ENCODE measurements around the gene TAC4. TPM values are rescaled to one million over a fixed set of nuclear protein-coding genes. Genes with fewer than 3 reads are reported as not detected.
A peak's percentile ranks its signal among the peaks of the same experiment; 100 is the strongest.

TAC4 gene
- total RNA-seq, 4 donors from 2014 or later: not detected

DNA sequence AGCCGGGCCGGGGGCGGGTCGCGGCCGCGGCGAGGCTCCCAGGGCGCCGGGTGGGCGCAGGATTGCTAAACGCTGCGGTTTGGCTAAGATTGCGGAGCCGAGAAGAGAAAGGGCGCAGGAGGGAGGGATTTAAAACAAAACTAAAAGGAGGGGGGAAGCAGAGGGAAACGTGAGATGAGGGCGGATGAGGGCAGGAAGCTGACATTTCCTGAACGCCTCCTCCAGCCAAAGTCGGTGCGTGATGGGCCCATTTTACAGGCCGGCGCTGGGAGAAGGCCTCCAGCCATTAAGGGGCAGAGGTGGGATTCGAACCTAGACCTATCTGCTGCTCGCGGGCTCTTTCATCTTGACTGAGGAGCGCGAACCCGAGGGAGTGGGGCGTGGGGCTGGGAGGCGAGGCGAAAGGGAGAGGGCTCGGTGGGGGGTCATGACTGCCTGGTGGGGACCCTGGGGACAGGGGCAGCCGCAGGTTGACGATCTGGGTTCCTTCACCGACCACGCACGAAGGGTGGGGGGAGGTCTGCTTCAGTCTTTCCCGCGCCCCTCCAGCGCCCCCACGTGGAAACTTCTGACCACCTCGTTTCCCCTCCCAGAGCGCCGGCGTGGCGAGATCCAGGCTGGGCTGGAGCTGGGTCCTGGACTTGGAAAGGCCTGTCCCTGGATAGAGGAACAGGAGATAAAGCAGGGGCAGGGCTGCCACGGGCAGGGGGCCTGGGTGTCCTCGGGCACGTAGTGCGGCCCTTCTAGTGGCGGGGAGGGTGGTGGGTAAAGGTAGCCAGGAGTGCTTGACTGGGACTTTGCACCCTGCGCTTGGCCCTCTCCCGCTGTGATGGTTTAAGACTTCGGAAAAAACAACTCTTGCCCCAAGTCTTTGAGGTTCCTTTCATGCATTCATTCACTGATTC, 3.8 kb upstream of the TAC4 start:
- TF ChIP-seq, protein P1, sequence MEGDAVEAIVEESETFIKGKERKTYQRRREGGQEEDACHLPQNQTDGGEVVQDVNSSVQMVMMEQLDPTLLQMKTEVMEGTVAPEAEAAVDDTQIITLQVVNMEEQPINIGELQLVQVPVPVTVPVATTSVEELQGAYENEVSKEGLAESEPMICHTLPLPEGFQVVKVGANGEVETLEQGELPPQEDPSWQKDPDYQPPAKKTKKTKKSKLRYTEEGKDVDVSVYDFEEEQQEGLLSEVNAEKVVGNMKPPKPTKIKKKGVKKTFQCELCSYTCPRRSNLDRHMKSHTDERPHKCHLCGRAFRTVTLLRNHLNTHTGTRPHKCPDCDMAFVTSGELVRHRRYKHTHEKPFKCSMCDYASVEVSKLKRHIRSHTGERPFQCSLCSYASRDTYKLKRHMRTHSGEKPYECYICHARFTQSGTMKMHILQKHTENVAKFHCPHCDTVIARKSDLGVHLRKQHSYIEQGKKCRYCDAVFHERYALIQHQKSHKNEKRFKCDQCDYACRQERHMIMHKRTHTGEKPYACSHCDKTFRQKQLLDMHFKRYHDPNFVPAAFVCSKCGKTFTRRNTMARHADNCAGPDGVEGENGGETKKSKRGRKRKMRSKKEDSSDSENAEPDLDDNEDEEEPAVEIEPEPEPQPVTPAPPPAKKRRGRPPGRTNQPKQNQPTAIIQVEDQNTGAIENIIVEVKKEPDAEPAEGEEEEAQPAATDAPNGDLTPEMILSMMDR (IDR thresholded peaks at IDR 0.05): peak; percentile 26 to 70 (median 64)
- no peak for TF ChIP-seq POLR2A (IDR thresholded peaks at IDR 0.05)
- Histone ChIP-seq H3K27ac (peak overlapping the region; percentile 39 to 73 (median 54)), H3K36me3 (peaks cover 0 to 7% (median 0%) of the 10 kb centered on the region in 3 donors), H3K4me3 (peak overlapping the region; percentile 41 to 79 (median 60)), H3K4me1 (peaks cover 8 to 28% (median 10%) of the 10 kb centered on the region in 3 donors), H3K27me3 (peaks cover 0 to 5% (median 0%) of the 10 kb centered on the region in 4 donors), H3K9me3 (no peaks in the 10 kb centered on the region)
- intact Hi-C loops (cut with DNase I): loop anchor here (5.0 to 10.0 kb wide), 2 partner anchors 137 to 279 kb away; no protein-coding TSS in a partner anchor
- WGBS, 2 donors: 15 to 21% methylated on average over 17 to 18 of the region's 55 CpGs
- no peak for DNase-seq

DNA sequence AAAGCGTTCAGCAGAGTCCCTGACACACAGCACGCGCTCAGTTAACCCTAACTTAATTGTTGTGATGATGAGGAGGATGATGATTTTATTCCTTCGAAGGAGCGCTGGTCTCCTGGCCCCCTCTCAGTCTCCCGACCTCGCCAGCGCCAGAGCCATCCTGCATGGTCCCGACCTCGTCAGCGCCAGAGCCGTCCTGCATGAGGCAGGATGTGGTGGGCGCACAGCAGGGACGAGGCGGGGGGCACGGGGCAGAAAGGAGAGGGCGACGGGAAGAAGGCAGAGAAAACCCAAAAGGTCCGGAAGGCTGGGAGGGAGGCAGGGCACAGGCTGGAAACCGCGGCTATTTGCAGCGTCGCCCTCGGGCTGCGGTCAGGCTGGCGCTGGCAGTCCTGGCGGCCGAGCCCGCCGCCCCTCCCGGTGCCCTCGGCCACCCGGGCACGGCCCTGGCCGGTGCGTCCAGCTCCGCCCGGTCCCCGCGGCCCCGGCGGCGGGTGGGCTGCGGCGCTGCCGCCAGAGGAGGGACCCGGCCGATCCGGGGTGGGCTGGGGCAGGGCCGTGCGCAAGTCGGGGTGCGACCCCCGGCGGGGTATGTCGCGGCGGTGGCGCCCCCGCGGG, 3.0 kb upstream of the TAC4 start:
- H3K4me1 ChIP-seq: peaks cover 8 to 36% (median 10%) of the 10 kb centered on the region in 3 donors
- TF ChIP-seq POLR2A (IDR thresholded peaks at IDR 0.05): no peak
- TF ChIP-seq, protein P1 (IDR thresholded peaks at IDR 0.05): no peak
- H3K27me3 ChIP-seq: peaks cover 0 to 5% (median 0%) of the 10 kb centered on the region in 4 donors
- H3K36me3 ChIP-seq: peaks cover 0 to 14% (median 0%) of the 10 kb centered on the region in 3 donors
- 12 to 17% methylated on average over 10 to 20 of the region's 61 CpGs for WGBS, 2 donors
- no peaks in the 10 kb centered on the region for H3K9me3 ChIP-seq
- H3K4me3 ChIP-seq: peak overlapping the region; percentile 41 to 79 (median 60)
- peak overlapping the region in 3 of 4 donors; percentile 44 to 73 (median 65) for H3K27ac ChIP-seq
- no peak for DNase-seq
- intact Hi-C loops (cut with DNase I): loop anchor here (5.0 to 10.0 kb wide), 2 partner anchors 136 to 279 kb away; no protein-coding TSS in a partner anchor

DNA sequence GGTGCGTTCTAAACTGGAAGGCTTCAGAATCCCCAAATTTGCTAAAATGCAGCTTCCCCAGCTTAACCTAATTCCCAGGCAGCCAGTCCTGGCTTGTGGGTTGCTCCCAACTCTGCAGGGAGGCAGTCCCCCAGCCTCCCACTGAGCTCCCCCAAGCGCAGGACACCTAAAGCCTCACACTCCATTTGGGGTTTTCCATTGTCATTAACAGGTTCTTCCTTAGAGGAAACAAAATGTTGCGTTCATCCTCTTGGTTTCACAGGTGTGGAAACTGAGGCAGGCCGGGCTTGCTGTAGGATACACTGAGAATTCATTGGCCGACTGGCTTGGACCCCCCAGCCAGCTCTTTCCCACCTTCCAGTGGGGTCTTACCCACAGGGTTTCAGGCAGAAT, 2.3 kb upstream of the TAC4 start:
- no peak for DNase-seq
- peaks cover 8 to 42% (median 10%) of the 10 kb centered on the region in 3 donors for H3K4me1 ChIP-seq
- intact Hi-C loops (cut with DNase I): loop anchor here (5.0 to 10.0 kb wide), 2 partner anchors 135 to 278 kb away; no protein-coding TSS in a partner anchor
- H3K27me3 ChIP-seq: peaks cover 0 to 5% (median 0%) of the 10 kb centered on the region in 4 donors
- H3K36me3 ChIP-seq: peaks cover 0 to 17% (median 0%) of the 10 kb centered on the region in 3 donors
- H3K9me3 ChIP-seq: no peaks in the 10 kb centered on the region
- TF ChIP-seq POLR2A (IDR thresholded peaks at IDR 0.05): no peak
- TF ChIP-seq, protein P1 (IDR thresholded peaks at IDR 0.05): no peak
- H3K27ac ChIP-seq: no peak overlapping the region
- H3K4me3 ChIP-seq: peak overlapping the region in 1 of 4 donors; percentile 79
- 83 to 92% methylated on average over 2 to 5 of the region's 5 CpGs for WGBS, 2 donors

DNA sequence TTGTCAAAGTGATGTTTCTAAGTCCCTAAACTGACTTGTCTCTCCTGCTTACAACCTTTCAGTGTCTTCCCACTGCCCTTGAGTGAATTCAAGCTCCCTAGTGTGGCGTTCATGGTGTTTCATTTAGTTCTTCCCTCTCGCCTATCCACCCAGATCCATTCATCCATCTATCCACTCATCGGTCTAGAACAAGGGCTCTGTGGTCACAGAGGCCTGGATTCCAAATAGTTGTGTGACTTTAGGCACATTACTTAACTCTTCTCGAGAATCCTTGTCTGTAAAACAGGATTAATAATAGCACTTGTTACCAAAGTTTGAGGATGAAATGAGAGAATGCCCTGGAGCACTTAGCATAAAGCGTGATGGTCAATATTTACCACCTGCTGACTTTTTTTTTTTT, 870 bp upstream of the TAC4 start:
- Histone ChIP-seq H3K9me3 (no peaks in the 10 kb centered on the region), H3K4me3 (no peak overlapping the region), H3K27me3 (peaks cover 0 to 5% (median 0%) of the 10 kb centered on the region in 4 donors), H3K27ac (no peak overlapping the region), H3K36me3 (peaks cover 0 to 17% (median 0%) of the 10 kb centered on the region in 3 donors), H3K4me1 (peaks cover 8 to 48% (median 13%) of the 10 kb centered on the region in 3 donors)
- intact Hi-C loops (cut with DNase I): no loop called here
- TF ChIP-seq POLR2A (IDR thresholded peaks at IDR 0.05): no peak
- TF ChIP-seq, protein P1 (IDR thresholded peaks at IDR 0.05): no peak
- 75 to 80% methylated on average over 5 of the region's 5 CpGs for WGBS, 2 donors
- DNase-seq: no peak

Measured in esophagus squamous epithelium (tissue), 5 donors.